SK-N-SH (cell line): ENCODE measurements around the gene PLCB1. TPM values are rescaled to one million over a fixed set of nuclear protein-coding genes. Genes with fewer than 3 reads are reported as not detected.

ENCODE experiments used
- CTCF ChIA-PET: fragments of 300-600, 350-600 bp; formaldehyde crosslinking; extraction: SDS; loops from one replicate; lab custom pipeline; 2021; lab: Yijun Ruan, JAX
- POLR2A ChIA-PET: fragments of 350-600 bp; sonication (Branson Sonifier 250); formaldehyde crosslinking; extraction: SDS; loops from one replicate; lab custom pipeline; 2020; ENCODE audit warnings: antibody characterized with exemption, inconsistent platforms; lab: Yijun Ruan, JAX
- DNase-seq: peaks from one replicate; pipeline ENCODE4 v3.0.0; 2012
- H2AFZ ChIP-seq: fragments of 200-600 bp; sonication (generic); 2 replicates; pipeline ENCODE4 v1.8.1; 2016; ENCODE audit warnings: antibody characterized with exemption, mild to moderate bottlenecking, low read depth
- H3F3A ChIP-seq: fragments of 200-600 bp; sonication (generic); replicated peaks from 2 replicates; pipeline ENCODE3; 2016; ENCODE audit warnings: antibody characterized with exemption, mild to moderate bottlenecking; ENCODE audit not compliant: insufficient read depth
- H3K27ac ChIP-seq, 2 experiments: fragments of 200-500 bp in 1 of 2; fragments of 200-600 bp in 1 of 2; sonication (Bioruptor generic) in 1 of 2; sonication (generic), shearing (Covaris generic) in 1 of 2; 2 replicates each; pipeline versions ENCODE4 v1.5.1 to v1.6.1; 2014 to 2016; ENCODE audit warnings: low read depth in 2 of 2, inconsistent platforms in 1 of 2, low read length in 1 of 2, mild to moderate bottlenecking in 1 of 2, mixed read lengths in 1 of 2
- H3K27me3 ChIP-seq: fragments of 200-600 bp; sonication (generic), shearing (Covaris generic); 2 replicates; pipeline ENCODE4 v1.6.1; 2016; ENCODE audit warnings: mixed run types; ENCODE audit not compliant: insufficient read depth
- H3K36me3 ChIP-seq, 2 experiments: fragments of 200-500 bp in 1 of 2; fragments of 200-600 bp in 1 of 2; sonication (Bioruptor generic) in 1 of 2; sonication (generic) in 1 of 2; replicated peaks in 1 of 2; 2 replicates each; pipeline versions ENCODE3 to v1.5.1; 2014 to 2016; ENCODE audit warnings: low read length in 1 of 2, mild to moderate bottlenecking in 1 of 2; ENCODE audit not compliant: insufficient read depth in 2 of 2, control insufficient read depth in 1 of 2
- H3K4me1 ChIP-seq, 2 experiments: fragments of 200-500 bp in 1 of 2; fragments of 200-600 bp in 1 of 2; sonication (Bioruptor generic) in 1 of 2; sonication (generic), shearing (Covaris generic) in 1 of 2; 2 replicates each; pipeline versions ENCODE4 v1.5.1 to v1.6.1; 2014 to 2016; ENCODE audit warnings: low read depth in 1 of 2, low read length in 1 of 2, mixed run types in 1 of 2; ENCODE audit not compliant: insufficient read depth in 2 of 2, control insufficient read depth in 1 of 2
- H3K4me2 ChIP-seq: fragments of 200-600 bp; sonication (generic), shearing (Covaris generic); 2 replicates; pipeline ENCODE4 v1.6.1; 2017; ENCODE audit warnings: mixed run types
- H3K4me3 ChIP-seq, 2 experiments: fragments of 200-500 bp in 1 of 2; fragments of 200-600 bp in 1 of 2; sonication (Bioruptor generic) in 1 of 2; sonication (generic), shearing (Covaris generic) in 1 of 2; 2 replicates each; pipeline versions ENCODE4 v1.5.1 to v1.8.1; 2014 to 2016; ENCODE audit warnings: low read depth in 2 of 2, inconsistent platforms in 1 of 2, low read length in 1 of 2, mild to moderate bottlenecking in 1 of 2, mixed read lengths in 1 of 2, moderate library complexity in 1 of 2
- H3K79me2 ChIP-seq: fragments of 200-600 bp; sonication (generic); 2 replicates; pipeline ENCODE4 v1.8.1; 2017; ENCODE audit warnings: mild to moderate bottlenecking; ENCODE audit not compliant: insufficient read depth
- H3K9ac ChIP-seq: fragments of 200-600 bp; sonication (generic); 2 replicates; pipeline ENCODE4 v1.6.1; 2017; ENCODE audit warnings: mixed run types
- H3K9me2 ChIP-seq: fragments of 200-600 bp; sonication (generic); 2 replicates; pipeline ENCODE4 v1.6.1; 2017; ENCODE audit warnings: mixed run types
- H3K9me3 ChIP-seq: fragments of 200-600 bp; sonication (generic); 2 replicates; pipeline ENCODE4 v1.6.1; 2017; ENCODE audit warnings: mixed run types, mild to moderate bottlenecking, moderate library complexity
- H4K20me1 ChIP-seq: fragments of 200-600 bp; sonication (generic); 2 replicates; pipeline ENCODE4 v1.6.1; 2017; ENCODE audit warnings: mild to moderate bottlenecking, mixed run types; ENCODE audit not compliant: insufficient read depth
- CHD2 ChIP-seq: fragments of 150-350 bp; IDR thresholded peaks from 2 replicates; pipeline ENCODE4 v1.6.1; 2018; ENCODE audit warnings: low read length; ENCODE audit not compliant: partially characterized antibody
- ELF1 ChIP-seq: IDR thresholded peaks from 2 replicates; pipeline ENCODE4 v1.4.0; 2012
- FOXM1 ChIP-seq: IDR thresholded peaks from 2 replicates; pipeline ENCODE4 v1.4.0; 2012; ENCODE audit warnings: low read depth, mild to moderate bottlenecking
- JUND ChIP-seq: IDR thresholded peaks from 2 replicates; pipeline ENCODE4 v1.4.0; 2012
- MEF2A ChIP-seq: IDR thresholded peaks from 2 replicates; pipeline ENCODE4 v1.4.0; 2012; ENCODE audit warnings: low read depth, borderline replicate concordance
- MXI1 ChIP-seq: IDR thresholded peaks from 2 replicates; pipeline ENCODE4 v1.6.1; 2012; ENCODE audit warnings: mild to moderate bottlenecking, low read depth, low read length, improper control_type of control experiment
- NFIC ChIP-seq: IDR thresholded peaks from 2 replicates; pipeline ENCODE4 v1.4.0; 2012; ENCODE audit warnings: borderline replicate concordance
- POLR2AphosphoS5 ChIP-seq: IDR thresholded peaks from 2 replicates; pipeline ENCODE4 v1.6.1; 2012; ENCODE audit warnings: low read depth, low read length
- RAD21 ChIP-seq: IDR thresholded peaks from 2 replicates; pipeline ENCODE4 v1.6.1; 2012; ENCODE audit warnings: mild to moderate bottlenecking, low read length
- RXRA ChIP-seq: IDR thresholded peaks from 2 replicates; pipeline ENCODE4 v1.4.0; 2012; ENCODE audit warnings: low read depth, mild to moderate bottlenecking, borderline replicate concordance
- SIN3A ChIP-seq: IDR thresholded peaks from 2 replicates; pipeline ENCODE4 v1.6.1; 2012; ENCODE audit warnings: low read depth, mild to moderate bottlenecking, low read length, moderate library complexity, borderline replicate concordance
- USF1 ChIP-seq: IDR thresholded peaks from 2 replicates; pipeline ENCODE4 v1.4.0; 2012; ENCODE audit warnings: low read depth, borderline replicate concordance
- USF2 ChIP-seq: fragments of 150-350 bp; IDR thresholded peaks from 2 replicates; pipeline ENCODE4 v1.6.1; 2017; ENCODE audit warnings: antibody characterized with exemption, low read length, low read depth, borderline replicate concordance
- YY1 ChIP-seq: IDR thresholded peaks from 2 replicates; pipeline ENCODE4 v1.4.0; 2012; ENCODE audit warnings: low read depth, mild to moderate bottlenecking
- WGBS: methylation state at CpG from one replicate; pipeline ENCODE4 v1.1.6; 2017; ENCODE audit warnings: low lambda C conversion rate; 5-methylcytosine and 5-hydroxymethylcytosine counted together
- polyA plus RNA-seq, 3 experiments: library from polyadenylated mRNA; depleted of rRNA; stranded (reverse); fragments of >200 nt; gene quantifications; 2 replicates each; pipeline ENCODE4 v1.2.3, GENCODE V29; 2012
- TF ChIP-seq, protein P1 (sequence below): fragments of 200-600 bp; sonication (generic); IDR thresholded peaks from 2 replicates; pipeline ENCODE4 v1.6.1; 2017; ENCODE audit warnings: antibody characterized with exemption, mild to moderate bottlenecking, moderate library complexity
- TF ChIP-seq, protein P2 (sequence below): IDR thresholded peaks from 2 replicates; pipeline ENCODE4; 2012
- TF ChIP-seq, protein P3 (sequence below): IDR thresholded peaks from 2 replicates; pipeline ENCODE4 v1.4.0; 2012; ENCODE audit warnings: low read depth
- TF ChIP-seq, protein P4 (sequence below): IDR thresholded peaks from 2 replicates; pipeline ENCODE4 v1.6.1; 2012; ENCODE audit warnings: mild to moderate bottlenecking, low read depth, low read length, moderate library complexity

The PLCB1 gene
- polyA plus RNA-seq, 1 of the 3 experiments (the other 2 are of a cell fraction) = 10.5 TPM

DNA sequence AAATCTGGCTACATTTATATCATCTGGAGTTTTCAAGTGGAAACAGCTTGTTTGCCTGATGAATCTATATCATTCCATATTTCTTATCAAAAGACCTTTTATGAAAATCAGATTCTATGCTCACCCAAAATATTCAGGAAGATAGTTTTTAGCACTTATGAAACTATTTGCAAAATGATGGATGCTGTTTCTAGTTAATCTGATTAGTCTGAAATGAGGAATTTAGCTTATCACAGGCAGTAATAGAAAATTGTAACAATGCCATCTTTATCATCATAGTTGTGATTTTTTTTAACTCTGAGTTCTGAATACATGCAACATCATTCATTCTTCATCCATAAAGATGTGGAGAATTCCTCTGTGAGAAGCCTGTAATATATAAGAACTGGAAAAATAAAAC, 229.7 kb downstream of the PLCB1 start (continued):
- TF ChIP-seq, protein P1, sequence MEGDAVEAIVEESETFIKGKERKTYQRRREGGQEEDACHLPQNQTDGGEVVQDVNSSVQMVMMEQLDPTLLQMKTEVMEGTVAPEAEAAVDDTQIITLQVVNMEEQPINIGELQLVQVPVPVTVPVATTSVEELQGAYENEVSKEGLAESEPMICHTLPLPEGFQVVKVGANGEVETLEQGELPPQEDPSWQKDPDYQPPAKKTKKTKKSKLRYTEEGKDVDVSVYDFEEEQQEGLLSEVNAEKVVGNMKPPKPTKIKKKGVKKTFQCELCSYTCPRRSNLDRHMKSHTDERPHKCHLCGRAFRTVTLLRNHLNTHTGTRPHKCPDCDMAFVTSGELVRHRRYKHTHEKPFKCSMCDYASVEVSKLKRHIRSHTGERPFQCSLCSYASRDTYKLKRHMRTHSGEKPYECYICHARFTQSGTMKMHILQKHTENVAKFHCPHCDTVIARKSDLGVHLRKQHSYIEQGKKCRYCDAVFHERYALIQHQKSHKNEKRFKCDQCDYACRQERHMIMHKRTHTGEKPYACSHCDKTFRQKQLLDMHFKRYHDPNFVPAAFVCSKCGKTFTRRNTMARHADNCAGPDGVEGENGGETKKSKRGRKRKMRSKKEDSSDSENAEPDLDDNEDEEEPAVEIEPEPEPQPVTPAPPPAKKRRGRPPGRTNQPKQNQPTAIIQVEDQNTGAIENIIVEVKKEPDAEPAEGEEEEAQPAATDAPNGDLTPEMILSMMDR = no peak
- TF ChIP-seq, protein P2, sequence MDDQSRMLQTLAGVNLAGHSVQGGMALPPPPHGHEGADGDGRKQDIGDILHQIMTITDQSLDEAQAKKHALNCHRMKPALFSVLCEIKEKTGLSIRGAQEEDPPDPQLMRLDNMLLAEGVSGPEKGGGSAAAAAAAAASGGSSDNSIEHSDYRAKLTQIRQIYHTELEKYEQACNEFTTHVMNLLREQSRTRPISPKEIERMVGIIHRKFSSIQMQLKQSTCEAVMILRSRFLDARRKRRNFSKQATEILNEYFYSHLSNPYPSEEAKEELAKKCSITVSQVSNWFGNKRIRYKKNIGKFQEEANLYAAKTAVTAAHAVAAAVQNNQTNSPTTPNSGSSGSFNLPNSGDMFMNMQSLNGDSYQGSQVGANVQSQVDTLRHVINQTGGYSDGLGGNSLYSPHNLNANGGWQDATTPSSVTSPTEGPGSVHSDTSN = no peak
- TF ChIP-seq, protein P3, sequence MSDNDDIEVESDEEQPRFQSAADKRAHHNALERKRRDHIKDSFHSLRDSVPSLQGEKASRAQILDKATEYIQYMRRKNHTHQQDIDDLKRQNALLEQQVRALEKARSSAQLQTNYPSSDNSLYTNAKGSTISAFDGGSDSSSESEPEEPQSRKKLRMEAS = no peak
- no peak for TF ChIP-seq FOXM1

DNA sequence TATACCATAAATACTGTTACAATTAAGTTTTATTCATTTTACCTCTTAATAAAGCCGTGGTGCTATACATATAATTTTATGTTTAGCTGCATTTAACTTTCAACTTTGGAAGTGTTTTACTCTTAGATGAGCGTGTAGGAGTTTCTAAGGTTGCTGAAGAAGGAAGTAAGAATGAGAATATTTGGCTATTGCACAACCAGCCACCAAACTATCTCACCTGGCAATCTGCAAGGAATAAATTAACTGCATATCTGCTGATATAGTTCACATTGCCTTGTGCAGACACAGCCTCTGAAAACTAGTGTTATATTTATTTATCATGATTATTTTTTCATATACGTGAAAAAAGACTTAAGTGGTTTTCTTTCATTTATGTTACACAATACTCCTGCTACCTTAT, 230.4 kb downstream of the PLCB1 start:
- Histone ChIP-seq H3K36me3 (no peaks in the 10 kb centered on the region), H3K4me2 (no peak overlapping the region), H3K9me3 (no peaks in the 10 kb centered on the region), H4K20me1 (peaks cover 7% of the 10 kb centered on the region; the same call in 1 of the 2 replicates), H3K4me1 (peaks cover 0 to 8% of the 10 kb centered on the region in 2 experiments; a peak in 2 of 4 replicates), H3K27ac (no peak overlapping the region), H3K79me2 (peaks cover 11% of the 10 kb centered on the region), H3F3A (peaks cover 21% of the 10 kb centered on the region), H2AFZ (no peak overlapping the region), H3K9ac (no peak overlapping the region), H3K27me3 (no peaks in the 10 kb centered on the region), H3K4me3 (no peak overlapping the region), H3K9me2 (no peaks in the 10 kb centered on the region)
- WGBS = 82% methylated on average over 3 of the region's 3 CpGs
- CTCF ChIA-PET = interaction anchor here (1.4 kb wide), 1 partner anchor 360 kb away, joined by 5 read pairs; no protein-coding TSS in a partner anchor
- DNase-seq = no peak
- TF ChIP-seq, protein P3 = no peak
- TF ChIP-seq SIN3A = no peak
- TF ChIP-seq CHD2 = no peak
- TF ChIP-seq POLR2AphosphoS5 = no peak
- TF ChIP-seq, protein P1 = no peak
- TF ChIP-seq MEF2A = no peak
- no peak for TF ChIP-seq YY1
- TF ChIP-seq MXI1 = no peak
- no peak for TF ChIP-seq JUND
- no peak for TF ChIP-seq USF1
- TF ChIP-seq, protein P4, sequence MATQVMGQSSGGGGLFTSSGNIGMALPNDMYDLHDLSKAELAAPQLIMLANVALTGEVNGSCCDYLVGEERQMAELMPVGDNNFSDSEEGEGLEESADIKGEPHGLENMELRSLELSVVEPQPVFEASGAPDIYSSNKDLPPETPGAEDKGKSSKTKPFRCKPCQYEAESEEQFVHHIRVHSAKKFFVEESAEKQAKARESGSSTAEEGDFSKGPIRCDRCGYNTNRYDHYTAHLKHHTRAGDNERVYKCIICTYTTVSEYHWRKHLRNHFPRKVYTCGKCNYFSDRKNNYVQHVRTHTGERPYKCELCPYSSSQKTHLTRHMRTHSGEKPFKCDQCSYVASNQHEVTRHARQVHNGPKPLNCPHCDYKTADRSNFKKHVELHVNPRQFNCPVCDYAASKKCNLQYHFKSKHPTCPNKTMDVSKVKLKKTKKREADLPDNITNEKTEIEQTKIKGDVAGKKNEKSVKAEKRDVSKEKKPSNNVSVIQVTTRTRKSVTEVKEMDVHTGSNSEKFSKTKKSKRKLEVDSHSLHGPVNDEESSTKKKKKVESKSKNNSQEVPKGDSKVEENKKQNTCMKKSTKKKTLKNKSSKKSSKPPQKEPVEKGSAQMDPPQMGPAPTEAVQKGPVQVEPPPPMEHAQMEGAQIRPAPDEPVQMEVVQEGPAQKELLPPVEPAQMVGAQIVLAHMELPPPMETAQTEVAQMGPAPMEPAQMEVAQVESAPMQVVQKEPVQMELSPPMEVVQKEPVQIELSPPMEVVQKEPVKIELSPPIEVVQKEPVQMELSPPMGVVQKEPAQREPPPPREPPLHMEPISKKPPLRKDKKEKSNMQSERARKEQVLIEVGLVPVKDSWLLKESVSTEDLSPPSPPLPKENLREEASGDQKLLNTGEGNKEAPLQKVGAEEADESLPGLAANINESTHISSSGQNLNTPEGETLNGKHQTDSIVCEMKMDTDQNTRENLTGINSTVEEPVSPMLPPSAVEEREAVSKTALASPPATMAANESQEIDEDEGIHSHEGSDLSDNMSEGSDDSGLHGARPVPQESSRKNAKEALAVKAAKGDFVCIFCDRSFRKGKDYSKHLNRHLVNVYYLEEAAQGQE = no peak
- TF ChIP-seq RAD21 = no peak
- TF ChIP-seq RXRA = no peak
- TF ChIP-seq USF2 = no peak
- no peak for TF ChIP-seq ELF1
- no peak for TF ChIP-seq NFIC
- POLR2A ChIA-PET = no interaction called here
